Spinal cord (tissue), 10 donors: Measurements from ENCODE around the gene FOXP1. TPM values are rescaled to one million over a fixed set of nuclear protein-coding genes. Genes with fewer than 3 reads are reported as not detected.
A peak's percentile ranks its signal among the peaks of the same experiment; 100 is the strongest.

Source experiments
- DNase-seq, 6 donors: peaks; one replicate each; pipeline versions ENCODE4 v3.0.0 to v3.0.0-alpha.2; 2013 to 2015; ENCODE audit warnings: low spot score in 6 of 6, low read depth in 4 of 6
- H3K27ac ChIP-seq: one replicate; pipeline ENCODE4 v1.5.1; 2013; ENCODE audit warnings: low read depth, low read length, control low read depth
- H3K27me3 ChIP-seq: one replicate; pipeline ENCODE4 v1.6.1; 2013; ENCODE audit warnings: low read length; ENCODE audit not compliant: control insufficient read depth, insufficient read depth
- H3K36me3 ChIP-seq: one replicate; pipeline ENCODE4 v1.6.1; 2013; ENCODE audit warnings: low read length; ENCODE audit not compliant: control insufficient read depth, insufficient read depth
- H3K4me1 ChIP-seq: one replicate; pipeline ENCODE4 v1.6.1; 2013; ENCODE audit warnings: low read length; ENCODE audit not compliant: control insufficient read depth, insufficient read depth
- H3K4me3 ChIP-seq: one replicate; pipeline ENCODE4 v1.5.1; 2013; ENCODE audit warnings: low read depth, low read length, control low read depth
- H3K9me3 ChIP-seq: one replicate; pipeline ENCODE4 v1.6.1; 2013; ENCODE audit warnings: low read length; ENCODE audit not compliant: control insufficient read depth, insufficient read depth
- WGBS: methylation state at CpG from one replicate; pipeline ENCODE4 v1.1.5; 2013; ENCODE audit warnings: missing lambda C conversion rate; ENCODE audit not compliant: insufficient coverage; 5-methylcytosine and 5-hydroxymethylcytosine counted together
- polyA plus RNA-seq, 2 donors: library from polyadenylated mRNA; unstranded; fragments of 120-200 nt; gene quantifications; one replicate each; pipeline ENCODE4 v1.2.1, GENCODE V29; 2013; ENCODE audit not compliant: insufficient read length in 2 of 2
- total RNA-seq, 2 donors: library from RNA; depleted of rRNA in 1 of 2; stranded (reverse); fragments of 120-200 nt in 1 of 2; fragments of >200 nt in 1 of 2; gene quantifications; one replicate each; pipeline versions ENCODE4 v1.2.3 to v1.2.4, GENCODE V29; 2013 to 2014
- donor health status: healthy.

Gene FOXP1
- total and polyA plus RNA-seq, 4 donors: 27.4 to 118 (median 66.1) TPM

GRCh38 chr3:71525391-71525790 lies 58.1 kb downstream of the FOXP1 start:
- Histone ChIP-seq H3K27me3 (no peaks in the 10 kb centered on the region), H3K9me3 (no peaks in the 10 kb centered on the region), H3K36me3 (no peaks in the 10 kb centered on the region), H3K27ac (no peak overlapping the region), H3K4me3 (no peak overlapping the region), H3K4me1 (peaks cover 8% of the 10 kb centered on the region)
- 89% methylated on average over 1 of the region's 3 CpGs for WGBS
- DNase-seq: no peak

GRCh38 chr3:71524672-71525071 lies 58.9 kb downstream of the FOXP1 start:
- no peaks in the 10 kb centered on the region for H3K36me3 ChIP-seq
- H3K9me3 ChIP-seq: no peaks in the 10 kb centered on the region
- no peak overlapping the region for H3K4me3 ChIP-seq
- DNase-seq: peak in 1 of 6 donors; percentile 37
- H3K4me1 ChIP-seq: peaks cover 8% of the 10 kb centered on the region
- H3K27me3 ChIP-seq: no peaks in the 10 kb centered on the region
- H3K27ac ChIP-seq: no peak overlapping the region
- 42% methylated on average over 4 of the region's 7 CpGs for WGBS

- Histone ChIP-seq H3K9me3 (no peaks in the 10 kb centered on the region), H3K4me1 (peaks cover 4% of the 10 kb centered on the region), H3K27me3 (no peaks in the 10 kb centered on the region), H3K36me3 (no peaks in the 10 kb centered on the region), H3K4me3 (no peak overlapping the region), H3K27ac (no peak overlapping the region)
- 80% methylated on average over 1 of the region's 4 CpGs for WGBS
- DNase-seq: no peak
Observed at GRCh38 chr3:71523628-71524027, 59.9 kb downstream of the FOXP1 start.

GRCh38 chr3:71521940-71522876 lies 61.3 kb downstream of the FOXP1 start:
- no peak overlapping the region for H3K4me3 ChIP-seq
- H3K27ac ChIP-seq: no peak overlapping the region
- WGBS: 70% methylated on average over 4 of the region's 7 CpGs
- H3K4me1 ChIP-seq: peaks cover 4% of the 10 kb centered on the region
- no peaks in the 10 kb centered on the region for H3K36me3 ChIP-seq
- H3K27me3 ChIP-seq: no peaks in the 10 kb centered on the region
- no peaks in the 10 kb centered on the region for H3K9me3 ChIP-seq
- DNase-seq: no peak

- Histone ChIP-seq H3K4me3 (no peak overlapping the region), H3K27me3 (no peaks in the 10 kb centered on the region), H3K36me3 (no peaks in the 10 kb centered on the region), H3K9me3 (no peaks in the 10 kb centered on the region), H3K4me1 (peaks cover 4% of the 10 kb centered on the region), H3K27ac (no peak overlapping the region)
- no peak for DNase-seq
- 100% methylated on average over 4 of the region's 4 CpGs for WGBS
Observed at GRCh38 chr3:71521021-71521352, 62.5 kb downstream of the FOXP1 start.

- DNase-seq: no peak
- 78% methylated on average over 4 of the region's 10 CpGs for WGBS
- no peaks in the 10 kb centered on the region for H3K36me3 ChIP-seq
- no peaks in the 10 kb centered on the region for H3K9me3 ChIP-seq
- no peaks in the 10 kb centered on the region for H3K27me3 ChIP-seq
- no peak overlapping the region for H3K27ac ChIP-seq
- peaks cover 4% of the 10 kb centered on the region for H3K4me1 ChIP-seq
- no peak overlapping the region for H3K4me3 ChIP-seq
Observed at GRCh38 chr3:71520161-71521020, 63.1 kb downstream of the FOXP1 start.

GRCh38 chr3:71518089-71518488 lies 65.4 kb downstream of the FOXP1 start:
- H3K36me3 ChIP-seq: no peaks in the 10 kb centered on the region
- DNase-seq: no peak
- no peaks in the 10 kb centered on the region for H3K27me3 ChIP-seq
- H3K27ac ChIP-seq: no peak overlapping the region
- H3K4me3 ChIP-seq: no peak overlapping the region
- H3K9me3 ChIP-seq: no peaks in the 10 kb centered on the region
- H3K4me1 ChIP-seq: peaks cover 4% of the 10 kb centered on the region

GRCh38 chr3:71517271-71517791 lies 66.2 kb downstream of the FOXP1 start:
- Histone ChIP-seq H3K4me1 (peaks cover 4% of the 10 kb centered on the region), H3K36me3 (no peaks in the 10 kb centered on the region), H3K4me3 (no peak overlapping the region), H3K27me3 (no peaks in the 10 kb centered on the region), H3K9me3 (no peaks in the 10 kb centered on the region), H3K27ac (no peak overlapping the region)
- no peak for DNase-seq
- no CpG with 5 or more reads among the region's 3 CpGs for WGBS

GRCh38 chr3:71515636-71516365 lies 67.7 kb downstream of the FOXP1 start:
- DNase-seq: no peak
- Histone ChIP-seq H3K27ac (no peak overlapping the region), H3K27me3 (no peaks in the 10 kb centered on the region), H3K4me3 (no peak overlapping the region), H3K4me1 (no peaks in the 10 kb centered on the region), H3K36me3 (no peaks in the 10 kb centered on the region), H3K9me3 (no peaks in the 10 kb centered on the region)
- WGBS: 83% methylated on average over 5 of the region's 11 CpGs
